ENCODE measurements around the gene WDR74. TPM values are rescaled to one million over a fixed set of nuclear protein-coding genes. Genes with fewer than 3 reads are reported as not detected.

Gene WDR74
- total RNA-seq, 5 donors from 2014 or later (not counting 1 experiment from before 2014, with no cell fraction given) = 91.3 to 239 (median 103) TPM

DNA sequence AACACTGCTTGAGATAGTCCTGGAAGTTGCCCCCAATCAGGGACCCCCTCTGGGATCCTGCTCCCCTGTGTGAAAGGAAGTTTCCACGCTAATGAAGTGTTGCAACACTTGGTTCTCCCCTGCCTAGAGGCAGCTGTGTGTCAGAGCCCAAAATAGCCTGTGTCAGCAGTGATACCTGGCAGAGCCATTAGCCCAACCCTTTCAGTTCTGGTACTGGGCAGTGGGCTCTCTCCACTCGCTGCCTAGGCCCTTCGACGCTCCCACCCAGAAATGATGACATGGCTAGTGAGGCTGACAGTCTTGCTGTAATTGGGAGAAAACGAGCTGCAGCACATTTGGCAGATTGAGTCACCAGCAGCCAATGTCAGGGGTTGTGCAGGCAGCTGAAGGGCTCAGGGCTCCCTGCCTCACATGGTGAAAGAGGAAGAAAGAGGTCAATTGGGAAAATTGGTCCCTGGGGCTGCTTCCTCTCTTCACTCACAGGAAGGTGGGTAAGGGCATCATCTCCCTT lies 32.7 kb downstream of the WDR74 start:
- Histone ChIP-seq H3K4me3 (ENCODE audit: control insufficient read depth in 1 of 2, extremely low read depth in 1 of 2, low read length in 1 of 2) (no peak overlapping the region), H3K36me3 (ENCODE audit: control insufficient read depth in 2 of 2, extremely low read depth in 1 of 2, insufficient read depth in 1 of 2, low read length in 1 of 2) (peaks cover 0 to 24% of the 10 kb centered on the region in 2 donors), H3K4me1 (ENCODE audit: control insufficient read depth in 1 of 2, extremely low read depth in 1 of 2, insufficient read depth in 2 of 2, low read length in 2 of 2) (peaks cover 11 to 23% of the 10 kb centered on the region in 2 experiments), H3K9me3 (no peaks in the 10 kb centered on the region), H3K27me3 (replicated peaks in 1 of 2; ENCODE audit: control insufficient read depth in 2 of 2, extremely low read depth in 1 of 2, insufficient read depth in 2 of 2, low read length in 1 of 2) (no peaks in the 10 kb centered on the region), H3K27ac (ENCODE audit: low read length) (no peak overlapping the region)
- H3K27me3 Mint-ChIP-seq = no peaks in the 10 kb centered on the region
- H3K4me3 Mint-ChIP-seq = peak overlapping the region; percentile 91 to 100 (median 98)
- peaks cover 19 to 36% (median 25%) of the 10 kb centered on the region in 3 donors for H3K4me1 Mint-ChIP-seq
- ChIA-PET POLR2A (interaction anchor here (0.5 to 1.4 kb wide), 5 partner anchors 10 to 35 kb away, joined by 3 to 8 read pairs (median 5); no protein-coding TSS in a partner anchor), CTCF (interaction anchor here in 1 of 2 donors (0.8 to 1.2 kb wide), 5 partner anchors 20 to 215 kb away, joined by 3 to 4 read pairs (median 4); partner anchors contain the start of genes POLR2G and TUT1)
- H3K36me3 Mint-ChIP-seq = peaks cover 17% of the 10 kb centered on the region
- 88% methylated on average over 5 of the region's 5 CpGs for WGBS (ENCODE audit: insufficient coverage)
- H3K27ac Mint-ChIP-seq = peak overlapping the region; percentile 23 to 93
- ATAC-seq (replicated peaks in 1 of 4) = no peak
- DNase-seq = peak in 1 of 35 experiments; percentile 20
- no peaks in the 10 kb centered on the region for H3K9me3 Mint-ChIP-seq

DNA sequence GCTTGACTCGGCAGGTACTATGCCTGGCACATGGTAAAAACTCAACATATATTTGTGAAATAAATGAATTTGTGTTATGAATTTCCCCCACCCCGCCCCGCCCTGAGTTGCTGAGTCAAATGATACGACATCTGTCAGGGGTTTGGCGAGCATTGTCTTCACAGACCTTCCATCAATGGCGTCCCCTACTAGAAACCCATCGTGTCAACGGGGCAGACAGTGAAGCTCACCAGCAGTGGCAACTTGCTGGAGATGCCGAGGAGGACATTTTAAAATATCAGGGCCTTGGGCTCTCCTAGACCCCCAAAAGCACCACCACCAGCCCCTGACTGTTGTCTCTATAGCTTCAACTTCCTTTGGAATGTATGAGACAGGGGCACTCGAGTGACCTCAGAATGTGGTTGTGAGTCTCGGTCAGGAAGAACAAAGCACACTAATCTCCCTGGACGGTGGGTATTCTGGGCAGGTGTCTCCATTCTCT lies 33.4 kb downstream of the WDR74 start:
- WGBS (ENCODE audit: insufficient coverage) = 28% methylated on average over 7 of the region's 12 CpGs
- Histone ChIP-seq H3K9me3 (no peaks in the 10 kb centered on the region), H3K4me1 (ENCODE audit: control insufficient read depth in 1 of 2, extremely low read depth in 1 of 2, insufficient read depth in 2 of 2, low read length in 2 of 2) (peaks cover 11 to 23% of the 10 kb centered on the region in 2 experiments), H3K27me3 (replicated peaks in 1 of 2; ENCODE audit: control insufficient read depth in 2 of 2, extremely low read depth in 1 of 2, insufficient read depth in 2 of 2, low read length in 1 of 2) (no peaks in the 10 kb centered on the region), H3K27ac (ENCODE audit: low read length) (peak overlapping the region; percentile 66), H3K4me3 (ENCODE audit: control insufficient read depth in 1 of 2, extremely low read depth in 1 of 2, low read length in 1 of 2) (peak overlapping the region; percentile 66 to 86), H3K36me3 (ENCODE audit: control insufficient read depth in 2 of 2, extremely low read depth in 1 of 2, insufficient read depth in 1 of 2, low read length in 1 of 2) (peaks cover 0 to 31% of the 10 kb centered on the region in 2 donors)
- Mint-ChIP-seq H3K9me3 (no peaks in the 10 kb centered on the region), H3K27me3 (no peaks in the 10 kb centered on the region), H3K27ac (peak overlapping the region; percentile 93 to 98), H3K36me3 (peaks cover 23% of the 10 kb centered on the region), H3K4me1 (peaks cover 21 to 40% (median 27%) of the 10 kb centered on the region in 3 donors), H3K4me3 (peak overlapping the region; percentile 91 to 100 (median 98))
- peak in 1 of 4 experiments; percentile 10 for ATAC-seq (replicated peaks in 1 of 4)
- peak in 5 of 35 experiments; percentile 8 to 32 (median 15) for DNase-seq
- CTCF ChIA-PET = interaction anchor here in 1 of 2 donors (0.6 to 1.2 kb wide), 6 partner anchors 20 to 215 kb away, joined by 3 to 6 read pairs (median 4); partner anchors contain the start of genes POLR2G, STX5 and TUT1
- POLR2A ChIA-PET = interaction anchor here (0.5 to 1.4 kb wide), 12 partner anchors 8 to 215 kb away, joined by 3 to 8 read pairs (median 3); partner anchors contain the start of genes TEX54 (in 1 of the 2) and TUT1 (in 1 of the 2)

DNA sequence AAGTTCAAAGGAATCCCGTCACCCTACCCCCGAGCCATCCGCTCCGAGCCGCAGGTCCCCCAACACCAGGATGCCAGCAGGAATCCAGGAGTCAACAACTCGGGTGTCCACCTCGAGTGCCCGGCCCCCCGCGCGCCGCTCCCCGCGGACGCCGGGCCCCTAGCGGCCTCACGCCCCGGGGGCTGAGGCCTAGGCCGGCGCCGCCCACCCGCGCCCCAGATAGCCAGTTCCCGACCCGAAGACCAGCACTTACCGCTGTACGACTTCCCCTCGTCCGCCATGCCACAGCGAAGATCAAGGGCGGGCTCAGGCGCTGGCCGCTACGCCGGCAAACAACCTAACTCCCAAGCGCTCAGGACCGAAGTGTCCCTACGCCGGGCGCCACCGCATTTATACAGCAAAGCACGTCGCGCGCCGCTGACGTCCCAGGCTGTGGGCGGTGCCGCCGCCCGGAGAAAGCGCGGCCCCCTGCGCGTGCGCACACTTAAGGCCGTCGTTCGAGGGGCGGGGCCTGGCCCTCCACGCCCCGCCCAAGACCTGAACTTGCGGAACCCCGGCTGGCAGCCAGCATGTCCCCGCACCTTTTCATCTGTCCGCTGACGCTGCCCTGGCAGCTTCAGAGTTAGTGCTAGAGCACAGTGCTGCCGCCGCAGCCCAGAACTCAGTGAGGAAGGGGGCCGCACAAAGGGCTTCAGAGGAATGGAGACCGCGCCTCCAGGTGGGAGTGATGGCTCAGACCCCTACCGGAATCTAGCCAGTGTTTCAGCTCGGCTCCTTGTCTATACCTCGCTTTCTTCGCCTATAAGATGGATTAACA lies 34.1 kb downstream of the WDR74 start, which contains the start of gene NXF1:
Gene NXF1 (minus strand): TSS at position 365 of the 817 bp plus-strand sequence. CDS start 84 bp downstream, at position 281.
- DNase-seq (peak; percentile 85 to 98 (median 93)), ATAC-seq (replicated peaks in 1 of 4) (peak; percentile 81 to 92 (median 90))
- peak within 1 kb of the TSS; percentile 66 for H3K27ac ChIP-seq (ENCODE audit: low read length)
- Mint-ChIP-seq H3K27ac (peak within 1 kb of the TSS; percentile 93 to 98), H3K36me3 (peaks cover 27% of the 10 kb centered on the region), H3K9me3 (no peaks in the 10 kb centered on the region), H3K27me3 (no peaks in the 10 kb centered on the region), H3K4me1 (peaks cover 21 to 40% (median 27%) of the 10 kb centered on the region in 3 donors), H3K4me3 (peak within 1 kb of the TSS; percentile 91 to 100 (median 98))
- under 1% methylated on average over 75 of the region's 77 CpGs for WGBS (ENCODE audit: insufficient coverage)
- ChIA-PET POLR2A (interaction anchor here (0.5 to 1.4 kb wide), 10 partner anchors 9 to 214 kb away, joined by 3 to 8 read pairs (median 3); partner anchors contain the start of genes TEX54 (in 1 of the 2) and TUT1 (in 1 of the 2)), CTCF (interaction anchor here in 1 of 2 donors (0.6 to 1.2 kb wide), 5 partner anchors 19 to 51 kb away, joined by 3 to 6 read pairs (median 4); partner anchors contain the start of genes POLR2G and STX5)
- H3K27me3 ChIP-seq (replicated peaks in 1 of 2; ENCODE audit: control insufficient read depth in 2 of 2, extremely low read depth in 1 of 2, insufficient read depth in 2 of 2, low read length in 1 of 2) = no peaks in the 10 kb centered on the region
- H3K4me3 ChIP-seq (ENCODE audit: control insufficient read depth in 1 of 2, extremely low read depth in 1 of 2, low read length in 1 of 2) = peak within 1 kb of the TSS; percentile 66 to 86
- H3K36me3 ChIP-seq (ENCODE audit: control insufficient read depth in 2 of 2, extremely low read depth in 1 of 2, insufficient read depth in 1 of 2, low read length in 1 of 2) = peaks cover under 1 to 38% of the 10 kb centered on the region in 2 donors
- no peaks in the 10 kb centered on the region for H3K9me3 ChIP-seq
- H3K4me1 ChIP-seq (ENCODE audit: control insufficient read depth in 1 of 2, extremely low read depth in 1 of 2, insufficient read depth in 2 of 2, low read length in 2 of 2) = peaks cover 11 to 23% of the 10 kb centered on the region in 2 experiments

DNA sequence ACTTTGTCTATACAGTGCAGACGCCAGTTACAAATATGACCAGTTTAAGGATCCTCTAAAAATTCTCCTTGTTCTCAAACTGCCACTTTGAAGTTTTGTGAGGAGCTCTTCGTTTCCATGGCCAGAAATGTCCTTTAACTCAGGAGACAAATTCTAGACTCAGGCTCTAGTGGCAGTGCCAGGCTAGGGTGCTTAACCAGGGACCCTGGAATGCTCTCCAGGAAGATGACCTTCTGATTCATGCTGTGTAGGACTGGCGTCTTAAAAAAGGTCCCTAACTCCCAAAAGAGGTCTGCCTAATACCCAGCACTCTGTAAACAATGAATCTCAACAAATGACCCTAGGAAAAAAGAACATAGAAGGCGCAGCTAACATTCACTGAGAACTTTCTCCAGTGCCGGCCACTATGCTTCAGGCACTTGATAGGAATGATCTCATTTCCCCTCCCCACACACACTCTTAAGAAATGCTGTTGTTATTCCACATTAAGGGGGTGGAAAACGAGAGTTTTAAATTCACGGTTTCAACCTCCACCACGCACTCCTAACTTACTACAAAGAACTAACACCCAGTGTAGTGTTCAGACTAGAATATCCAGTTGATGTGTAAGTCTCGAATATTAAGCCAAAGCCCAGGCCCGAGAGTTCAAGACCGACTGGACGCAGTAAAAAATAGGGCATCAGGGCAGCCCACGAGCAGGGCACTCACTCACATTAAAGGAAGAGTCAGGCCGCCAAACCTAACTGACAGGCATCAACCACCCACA lies 34.9 kb downstream of the WDR74 start:
- Mint-ChIP-seq H3K9me3 (no peaks in the 10 kb centered on the region), H3K27me3 (no peaks in the 10 kb centered on the region), H3K4me1 (peaks cover 21 to 42% (median 27%) of the 10 kb centered on the region in 3 donors), H3K36me3 (peaks cover 33% of the 10 kb centered on the region), H3K4me3 (peak overlapping the region; percentile 91 to 100 (median 98)), H3K27ac (peak overlapping the region; percentile 92 to 93)
- 8% methylated on average over 5 of the region's 14 CpGs for WGBS (ENCODE audit: insufficient coverage)
- H3K9me3 ChIP-seq = no peaks in the 10 kb centered on the region
- H3K4me3 ChIP-seq (ENCODE audit: control insufficient read depth in 1 of 2, extremely low read depth in 1 of 2, low read length in 1 of 2) = peak overlapping the region; percentile 66 to 86
- peaks cover 11 to 23% of the 10 kb centered on the region in 2 experiments for H3K4me1 ChIP-seq (ENCODE audit: control insufficient read depth in 1 of 2, extremely low read depth in 1 of 2, insufficient read depth in 2 of 2, low read length in 2 of 2)
- H3K27me3 ChIP-seq (replicated peaks in 1 of 2; ENCODE audit: control insufficient read depth in 2 of 2, extremely low read depth in 1 of 2, insufficient read depth in 2 of 2, low read length in 1 of 2) = no peaks in the 10 kb centered on the region
- ATAC-seq (replicated peaks in 1 of 4) = peak in 3 of 4 experiments; percentile 42 to 46 (median 43)
- peak in 2 of 35 experiments; percentile 12 to 16 for DNase-seq
- POLR2A ChIA-PET = interaction anchor here (0.6 to 1.7 kb wide), 6 partner anchors 10 to 96 kb away, joined by 3 to 5 read pairs (median 4); partner anchors contain the start of gene TMEM223 (in 1 of the 2)
- H3K27ac ChIP-seq (ENCODE audit: low read length) = peak overlapping the region; percentile 46
- H3K36me3 ChIP-seq (ENCODE audit: control insufficient read depth in 2 of 2, extremely low read depth in 1 of 2, insufficient read depth in 1 of 2, low read length in 1 of 2) = peaks cover 7 to 46% of the 10 kb centered on the region in 2 donors
- CTCF ChIA-PET = no interaction called here

DNA sequence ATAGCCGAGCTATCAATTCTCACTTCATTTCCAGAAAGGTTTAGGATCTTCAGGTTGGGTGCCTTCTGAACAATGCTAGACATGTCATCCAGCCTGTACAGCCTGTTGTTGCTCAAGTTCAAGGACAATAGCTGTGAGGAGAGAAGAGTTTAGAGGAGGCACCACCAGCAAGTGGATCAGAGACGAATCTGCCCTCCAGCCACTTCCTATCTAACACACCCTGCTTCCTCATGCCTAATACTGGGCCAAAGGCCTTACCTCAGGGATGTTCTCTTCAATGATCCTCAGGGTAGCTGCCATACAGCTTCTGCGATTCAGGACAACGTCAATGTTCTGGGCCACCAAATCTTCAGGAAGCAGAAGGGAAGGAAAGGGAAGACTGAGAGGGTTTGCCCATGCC lies 38.3 kb downstream of the WDR74 start:
- H3K4me3 Mint-ChIP-seq = no peak overlapping the region
- Histone ChIP-seq H3K27ac (ENCODE audit: low read length) (no peak overlapping the region), H3K27me3 (replicated peaks in 1 of 2; ENCODE audit: control insufficient read depth in 2 of 2, extremely low read depth in 1 of 2, insufficient read depth in 2 of 2, low read length in 1 of 2) (no peaks in the 10 kb centered on the region), H3K4me3 (ENCODE audit: control insufficient read depth in 1 of 2, extremely low read depth in 1 of 2, low read length in 1 of 2) (no peak overlapping the region), H3K36me3 (ENCODE audit: control insufficient read depth in 2 of 2, extremely low read depth in 1 of 2, insufficient read depth in 1 of 2, low read length in 1 of 2) (peaks cover 23 to 76% of the 10 kb centered on the region in 2 donors), H3K9me3 (no peaks in the 10 kb centered on the region), H3K4me1 (ENCODE audit: control insufficient read depth in 1 of 2, extremely low read depth in 1 of 2, insufficient read depth in 2 of 2, low read length in 2 of 2) (peaks cover 11 to 19% of the 10 kb centered on the region in 2 experiments)
- H3K9me3 Mint-ChIP-seq = no peaks in the 10 kb centered on the region
- no peak for DNase-seq
- ChIA-PET CTCF (interaction anchor here (0.6 to 1.2 kb wide), 3 partner anchors 59 to 208 kb away, joined by 3 to 9 read pairs (median 5); partner anchors contain the start of gene SLC3A2 (in 1 of the 2)), POLR2A (interaction anchor here in 1 of 2 donors (0.6 to 1.3 kb wide), 3 partner anchors 13 to 31 kb away, joined by 3 to 6 read pairs (median 3); partner anchors contain the start of genes STX5, TEX54 and TMEM179B)
- peak overlapping the region in 1 of 2 donors; percentile 52 for H3K27ac Mint-ChIP-seq
- WGBS (ENCODE audit: insufficient coverage) = 100% methylated on average over 1 of the region's 4 CpGs
- peaks cover 56% of the 10 kb centered on the region for H3K36me3 Mint-ChIP-seq
- ATAC-seq (replicated peaks in 1 of 4) = no peak
- peaks cover 21 to 34% (median 23%) of the 10 kb centered on the region in 3 donors for H3K4me1 Mint-ChIP-seq
- no peaks in the 10 kb centered on the region for H3K27me3 Mint-ChIP-seq
